Measurements from ENCODE around the gene KCNG4.

Gene KCNG4

DNA sequence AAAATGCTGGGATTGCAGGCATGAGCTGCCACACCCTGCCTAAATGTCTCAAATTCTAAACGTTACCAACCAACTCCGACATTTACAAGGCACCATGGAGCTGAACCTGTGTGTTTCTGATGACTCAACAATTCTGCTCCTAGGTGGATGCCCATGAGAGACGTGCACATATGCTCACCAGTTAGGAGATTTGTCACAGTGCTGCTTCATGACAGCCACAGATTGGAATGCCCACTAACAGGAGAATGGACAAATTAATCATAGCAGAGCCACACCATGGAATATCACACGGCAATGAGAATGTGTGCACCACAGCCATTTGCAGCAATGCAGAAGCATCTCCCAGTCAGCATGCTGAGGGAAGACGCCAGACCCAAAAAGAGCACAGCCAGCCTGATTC is 8.0 kb upstream of the KCNG4 start:
- Histone ChIP-seq H3K9me3 (ENCODE audit: control insufficient read depth, low read length) (no peaks in the 10 kb centered on the region), H3K27me3 (replicated peaks; ENCODE audit: control insufficient read depth, insufficient read depth, low read length, poor library complexity, severe bottlenecking) (no peaks in the 10 kb centered on the region), H3K4me1 (ENCODE audit: control insufficient read depth, insufficient read depth, low read length, poor library complexity, severe bottlenecking) (no peaks in the 10 kb centered on the region), H3K4me3 (ENCODE audit: insufficient read depth, low read depth, low read length, poor library complexity, severe bottlenecking) (no peak overlapping the region), H3K36me3 (ENCODE audit: control insufficient read depth, insufficient read depth, low read length) (no peaks in the 10 kb centered on the region), H3K27ac (ENCODE audit: insufficient read depth, low read length, poor library complexity, severe bottlenecking) (no peak overlapping the region)
- DNase-seq, result no peak

DNA sequence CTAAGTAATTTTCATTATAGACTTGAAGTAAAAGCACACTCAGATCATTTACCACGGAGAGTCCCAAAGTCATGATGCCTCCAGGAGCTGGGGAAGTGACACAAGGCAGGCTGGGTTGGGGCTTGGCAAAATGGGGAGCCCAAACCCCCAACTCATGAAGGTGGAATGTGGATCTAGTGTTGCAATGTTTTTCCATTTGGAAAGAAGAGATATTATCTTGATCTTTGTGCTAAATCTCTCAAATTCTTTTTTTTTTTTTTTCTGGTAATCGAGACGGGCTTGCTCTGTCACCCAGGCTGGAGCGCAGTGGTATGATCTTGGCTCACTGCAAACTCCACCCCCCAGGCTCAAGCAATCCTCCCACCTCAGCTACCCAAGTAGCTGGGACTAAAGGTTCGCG is 7.5 kb upstream of the KCNG4 start:
- Histone ChIP-seq H3K36me3 (ENCODE audit: control insufficient read depth, insufficient read depth, low read length) (no peaks in the 10 kb centered on the region), H3K9me3 (ENCODE audit: control insufficient read depth, low read length) (no peaks in the 10 kb centered on the region), H3K27ac (ENCODE audit: insufficient read depth, low read length, poor library complexity, severe bottlenecking) (no peak overlapping the region), H3K4me3 (ENCODE audit: insufficient read depth, low read depth, low read length, poor library complexity, severe bottlenecking) (no peak overlapping the region), H3K4me1 (ENCODE audit: control insufficient read depth, insufficient read depth, low read length, poor library complexity, severe bottlenecking) (no peaks in the 10 kb centered on the region), H3K27me3 (replicated peaks; ENCODE audit: control insufficient read depth, insufficient read depth, low read length, poor library complexity, severe bottlenecking) (no peaks in the 10 kb centered on the region)
- no peak for DNase-seq

DNA sequence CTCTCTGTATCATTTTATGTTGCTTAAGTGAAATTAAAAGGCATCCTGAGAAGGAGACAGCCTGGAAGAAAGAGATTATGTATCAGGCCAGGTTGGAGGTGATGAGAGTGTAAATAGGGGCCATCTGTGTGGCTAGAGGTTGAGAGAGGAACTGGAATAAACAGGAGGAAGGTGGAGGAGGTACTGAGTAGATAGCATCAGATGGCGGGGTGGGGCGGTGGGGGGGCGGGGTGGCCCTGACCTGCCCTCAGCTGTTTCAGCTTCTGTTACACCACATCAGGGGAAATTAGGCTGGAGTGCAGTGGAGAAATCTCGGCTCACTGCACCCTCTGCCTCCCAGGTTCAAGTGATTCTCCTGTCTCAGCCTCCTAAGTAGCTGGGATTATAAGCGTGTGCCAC is 6.9 kb upstream of the KCNG4 start:
- DNase-seq, result no peak
- Histone ChIP-seq H3K4me3 (ENCODE audit: insufficient read depth, low read depth, low read length, poor library complexity, severe bottlenecking) (no peak overlapping the region), H3K27ac (ENCODE audit: insufficient read depth, low read length, poor library complexity, severe bottlenecking) (no peak overlapping the region), H3K36me3 (ENCODE audit: control insufficient read depth, insufficient read depth, low read length) (no peaks in the 10 kb centered on the region), H3K4me1 (ENCODE audit: control insufficient read depth, insufficient read depth, low read length, poor library complexity, severe bottlenecking) (no peaks in the 10 kb centered on the region), H3K9me3 (ENCODE audit: control insufficient read depth, low read length) (no peaks in the 10 kb centered on the region), H3K27me3 (replicated peaks; ENCODE audit: control insufficient read depth, insufficient read depth, low read length, poor library complexity, severe bottlenecking) (no peaks in the 10 kb centered on the region)

DNA sequence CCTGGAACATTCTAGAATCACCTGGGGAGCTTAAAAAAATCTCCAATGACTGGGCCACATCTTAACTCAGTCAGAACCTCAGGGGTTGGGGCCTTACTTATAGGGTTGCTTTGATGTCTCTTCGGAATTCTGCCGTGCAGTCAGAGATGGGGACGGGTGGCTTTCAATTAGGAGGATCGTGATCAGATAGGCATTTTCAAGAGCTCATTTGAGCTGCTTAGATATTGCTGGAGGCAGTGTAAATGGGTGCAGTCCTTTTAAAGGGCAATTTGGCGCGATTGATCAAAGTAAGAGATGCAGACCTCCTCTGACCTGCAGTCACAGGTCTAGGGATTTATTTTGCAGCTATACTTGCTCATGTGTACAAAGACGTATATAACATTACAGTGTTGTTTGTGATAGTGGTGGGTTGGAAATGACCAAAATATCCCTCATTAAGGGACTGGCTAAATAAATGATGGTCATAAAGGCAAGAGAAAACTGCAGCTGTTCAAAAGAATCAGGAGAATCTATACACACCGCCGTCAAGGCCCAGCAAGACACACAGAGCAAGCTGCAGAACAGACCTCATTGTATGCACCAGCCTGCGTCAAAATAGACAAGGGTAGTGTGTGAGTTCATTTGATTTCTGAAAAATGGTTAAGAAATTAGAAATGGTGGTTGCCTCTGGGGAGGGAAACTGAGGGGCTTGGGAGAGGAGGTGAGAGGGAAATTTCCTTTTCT is 6.3 kb upstream of the KCNG4 start:
- no peak for DNase-seq
- Histone ChIP-seq H3K9me3 (ENCODE audit: control insufficient read depth, low read length) (no peaks in the 10 kb centered on the region), H3K27ac (ENCODE audit: insufficient read depth, low read length, poor library complexity, severe bottlenecking) (no peak overlapping the region), H3K4me3 (ENCODE audit: insufficient read depth, low read depth, low read length, poor library complexity, severe bottlenecking) (no peak overlapping the region), H3K36me3 (ENCODE audit: control insufficient read depth, insufficient read depth, low read length) (no peaks in the 10 kb centered on the region), H3K4me1 (ENCODE audit: control insufficient read depth, insufficient read depth, low read length, poor library complexity, severe bottlenecking) (no peaks in the 10 kb centered on the region), H3K27me3 (replicated peaks; ENCODE audit: control insufficient read depth, insufficient read depth, low read length, poor library complexity, severe bottlenecking) (no peaks in the 10 kb centered on the region)

DNA sequence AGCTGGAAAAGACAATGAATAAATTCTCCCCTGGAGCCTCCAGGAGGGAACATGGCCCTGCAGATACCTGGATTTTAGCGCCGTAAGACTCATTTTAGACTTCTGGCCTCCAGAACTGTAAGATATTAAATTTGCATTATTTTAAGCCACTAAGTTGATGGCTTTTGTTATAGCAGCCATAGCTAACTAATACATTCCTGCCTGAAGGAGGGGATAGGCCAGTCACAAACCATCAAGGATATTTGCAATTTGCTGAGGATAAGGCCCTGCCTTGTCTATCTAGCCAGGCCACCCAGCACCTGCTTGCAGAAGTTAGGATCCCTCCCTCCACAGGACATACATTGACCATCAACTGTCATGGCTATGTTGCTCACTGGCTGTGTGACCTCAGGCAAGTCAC is 4.9 kb upstream of the KCNG4 start:
- DNase-seq, result no peak
- H3K4me3 ChIP-seq (ENCODE audit: insufficient read depth, low read depth, low read length, poor library complexity, severe bottlenecking), result no peak overlapping the region
- H3K36me3 ChIP-seq (ENCODE audit: control insufficient read depth, insufficient read depth, low read length), result no peaks in the 10 kb centered on the region
- no peaks in the 10 kb centered on the region for H3K4me1 ChIP-seq (ENCODE audit: control insufficient read depth, insufficient read depth, low read length, poor library complexity, severe bottlenecking)
- H3K27ac ChIP-seq (ENCODE audit: insufficient read depth, low read length, poor library complexity, severe bottlenecking), result no peak overlapping the region
- no peaks in the 10 kb centered on the region for H3K27me3 ChIP-seq (replicated peaks; ENCODE audit: control insufficient read depth, insufficient read depth, low read length, poor library complexity, severe bottlenecking)
- H3K9me3 ChIP-seq (ENCODE audit: control insufficient read depth, low read length), result no peaks in the 10 kb centered on the region

DNA sequence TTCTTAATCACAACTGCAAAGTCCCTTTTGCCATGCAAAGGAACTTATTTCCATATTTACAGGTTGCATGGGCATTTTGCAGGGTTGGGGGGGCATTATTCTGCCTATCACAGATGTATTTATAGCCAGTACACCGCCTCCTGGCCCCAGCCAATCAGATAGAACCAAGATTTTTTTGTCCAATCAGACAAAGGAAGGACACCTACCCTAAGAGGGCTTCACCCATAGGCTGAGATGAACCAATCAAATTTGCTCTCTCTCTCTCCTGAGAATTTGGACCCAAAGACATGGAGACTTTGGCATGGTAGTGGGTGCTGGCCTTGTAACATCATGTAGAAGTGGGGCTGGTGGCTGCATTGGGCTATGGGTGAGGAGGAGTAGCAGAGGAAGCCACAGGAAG is 3.9 kb upstream of the KCNG4 start:
- Histone ChIP-seq H3K27me3 (replicated peaks; ENCODE audit: control insufficient read depth, insufficient read depth, low read length, poor library complexity, severe bottlenecking) (no peaks in the 10 kb centered on the region), H3K36me3 (ENCODE audit: control insufficient read depth, insufficient read depth, low read length) (no peaks in the 10 kb centered on the region), H3K9me3 (ENCODE audit: control insufficient read depth, low read length) (no peaks in the 10 kb centered on the region), H3K4me3 (ENCODE audit: insufficient read depth, low read depth, low read length, poor library complexity, severe bottlenecking) (no peak overlapping the region), H3K4me1 (ENCODE audit: control insufficient read depth, insufficient read depth, low read length, poor library complexity, severe bottlenecking) (no peaks in the 10 kb centered on the region), H3K27ac (ENCODE audit: insufficient read depth, low read length, poor library complexity, severe bottlenecking) (no peak overlapping the region)
- DNase-seq, result no peak

DNA sequence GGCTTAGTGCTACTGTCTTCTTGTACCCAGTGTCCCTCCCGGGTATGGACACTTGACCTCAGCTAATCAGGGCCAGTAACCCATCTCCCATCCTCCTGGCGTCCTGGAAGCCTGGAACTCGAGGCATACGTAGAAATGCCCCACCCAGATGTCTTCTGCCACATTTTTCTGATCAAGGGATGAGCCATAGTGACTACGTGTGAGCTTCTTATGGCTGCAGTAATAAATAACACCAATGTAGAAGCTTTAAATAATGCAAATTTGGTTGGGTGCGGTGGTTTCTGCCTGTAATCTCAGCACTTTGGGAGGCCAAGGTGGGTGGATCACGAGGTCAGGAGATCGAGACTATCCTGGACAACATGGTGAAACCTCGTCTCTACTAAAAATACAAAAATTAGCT is 3.0 kb upstream of the KCNG4 start:
- DNase-seq, result no peak
- Histone ChIP-seq H3K4me3 (ENCODE audit: insufficient read depth, low read depth, low read length, poor library complexity, severe bottlenecking) (no peak overlapping the region), H3K9me3 (ENCODE audit: control insufficient read depth, low read length) (no peaks in the 10 kb centered on the region), H3K36me3 (ENCODE audit: control insufficient read depth, insufficient read depth, low read length) (no peaks in the 10 kb centered on the region), H3K27me3 (replicated peaks; ENCODE audit: control insufficient read depth, insufficient read depth, low read length, poor library complexity, severe bottlenecking) (peaks cover 2% of the 10 kb centered on the region), H3K4me1 (ENCODE audit: control insufficient read depth, insufficient read depth, low read length, poor library complexity, severe bottlenecking) (no peaks in the 10 kb centered on the region), H3K27ac (ENCODE audit: insufficient read depth, low read length, poor library complexity, severe bottlenecking) (no peak overlapping the region)

DNA sequence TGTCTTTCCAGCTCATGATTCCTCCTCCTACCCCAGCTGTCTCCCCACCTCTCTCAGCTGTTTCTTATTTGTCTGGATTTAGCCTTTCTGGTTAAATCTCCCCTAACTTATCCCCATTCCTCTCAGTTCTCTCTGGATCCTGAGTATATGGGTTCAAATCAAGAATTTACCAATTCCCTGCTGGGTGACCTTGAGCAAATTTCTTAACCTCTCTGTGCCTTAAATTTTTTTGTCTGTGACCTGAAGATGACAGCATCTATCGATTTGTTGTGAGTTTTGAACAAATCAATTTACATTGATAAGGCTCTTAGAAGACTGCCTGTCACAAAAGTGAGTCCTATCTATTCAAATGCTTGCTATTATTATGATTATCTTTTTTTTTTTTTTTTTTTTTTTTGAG is 2.0 kb upstream of the KCNG4 start:
- no peaks in the 10 kb centered on the region for H3K9me3 ChIP-seq (ENCODE audit: control insufficient read depth, low read length)
- DNase-seq, result no peak
- H3K4me3 ChIP-seq (ENCODE audit: insufficient read depth, low read depth, low read length, poor library complexity, severe bottlenecking), result no peak overlapping the region
- no peak overlapping the region for H3K27ac ChIP-seq (ENCODE audit: insufficient read depth, low read length, poor library complexity, severe bottlenecking)
- H3K4me1 ChIP-seq (ENCODE audit: control insufficient read depth, insufficient read depth, low read length, poor library complexity, severe bottlenecking), result no peaks in the 10 kb centered on the region
- H3K36me3 ChIP-seq (ENCODE audit: control insufficient read depth, insufficient read depth, low read length), result no peaks in the 10 kb centered on the region
- peaks cover 2% of the 10 kb centered on the region for H3K27me3 ChIP-seq (replicated peaks; ENCODE audit: control insufficient read depth, insufficient read depth, low read length, poor library complexity, severe bottlenecking)

DNA sequence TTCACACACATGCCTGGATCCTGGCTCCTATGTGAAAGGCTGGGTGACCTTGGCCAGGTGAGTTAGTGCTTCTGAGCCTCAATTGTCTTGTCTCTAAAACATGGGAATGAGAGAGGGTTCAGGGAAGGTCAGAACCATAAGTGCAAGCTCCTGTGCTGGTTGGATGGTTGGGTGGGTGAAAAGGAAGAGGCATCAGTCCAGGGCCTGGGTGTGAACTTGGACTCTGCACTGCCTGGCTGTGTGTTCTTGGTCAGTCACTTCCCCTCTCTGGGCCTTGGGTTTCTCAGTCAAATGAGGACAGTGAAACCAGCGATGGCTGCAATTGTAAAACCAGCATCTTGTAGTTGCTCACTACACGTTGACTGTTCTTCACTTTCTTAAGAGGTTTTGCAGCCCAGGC is 643 bp upstream of the KCNG4 start:
- Histone ChIP-seq H3K4me3 (ENCODE audit: insufficient read depth, low read depth, low read length, poor library complexity, severe bottlenecking) (no peak overlapping the region), H3K9me3 (ENCODE audit: control insufficient read depth, low read length) (no peaks in the 10 kb centered on the region), H3K36me3 (ENCODE audit: control insufficient read depth, insufficient read depth, low read length) (no peaks in the 10 kb centered on the region), H3K27me3 (replicated peaks; ENCODE audit: control insufficient read depth, insufficient read depth, low read length, poor library complexity, severe bottlenecking) (peaks cover 2% of the 10 kb centered on the region), H3K4me1 (ENCODE audit: control insufficient read depth, insufficient read depth, low read length, poor library complexity, severe bottlenecking) (no peaks in the 10 kb centered on the region), H3K27ac (ENCODE audit: insufficient read depth, low read length, poor library complexity, severe bottlenecking) (no peak overlapping the region)
- no peak for DNase-seq

DNA sequence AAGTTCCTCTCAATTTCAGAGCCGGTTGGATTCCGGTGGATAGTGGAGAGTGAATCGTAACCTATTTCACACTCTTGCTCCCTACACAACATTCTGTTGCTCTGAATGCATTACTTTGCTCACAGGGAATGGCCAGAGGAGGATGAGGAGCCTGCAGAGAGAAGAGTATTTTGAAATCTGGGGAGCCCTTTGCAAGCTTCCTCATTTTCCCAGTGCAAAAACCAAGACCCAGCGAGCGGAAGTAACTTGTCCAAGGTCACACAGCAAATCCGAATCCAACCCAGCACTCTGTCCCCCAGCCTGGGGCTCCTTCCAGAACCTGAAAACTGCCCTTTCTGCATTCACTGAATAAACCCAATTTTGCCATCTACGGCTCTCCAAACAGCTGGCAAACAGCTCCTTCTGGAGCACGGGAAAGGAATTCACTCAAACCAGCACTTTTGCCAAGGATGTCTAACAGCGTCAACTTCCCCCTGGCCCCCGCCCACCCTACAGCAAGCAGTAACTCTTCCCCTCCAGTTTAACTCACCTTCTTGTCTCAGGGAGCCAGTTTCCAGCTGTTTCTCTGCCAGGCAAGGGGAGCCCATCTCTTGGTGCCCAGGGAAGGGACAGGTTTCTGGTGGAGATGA is 557 bp downstream of the KCNG4 start:
- DNase-seq, result no peak
- H3K27me3 ChIP-seq (replicated peaks; ENCODE audit: control insufficient read depth, insufficient read depth, low read length, poor library complexity, severe bottlenecking), result peaks cover 2% of the 10 kb centered on the region
- H3K27ac ChIP-seq (ENCODE audit: insufficient read depth, low read length, poor library complexity, severe bottlenecking), result no peak overlapping the region
- no peaks in the 10 kb centered on the region for H3K9me3 ChIP-seq (ENCODE audit: control insufficient read depth, low read length)
- H3K4me3 ChIP-seq (ENCODE audit: insufficient read depth, low read depth, low read length, poor library complexity, severe bottlenecking), result no peak overlapping the region
- H3K36me3 ChIP-seq (ENCODE audit: control insufficient read depth, insufficient read depth, low read length), result no peaks in the 10 kb centered on the region
- no peaks in the 10 kb centered on the region for H3K4me1 ChIP-seq (ENCODE audit: control insufficient read depth, insufficient read depth, low read length, poor library complexity, severe bottlenecking)
